Astrocyte (in vitro differentiated cells and primary cell): Measurements from ENCODE around the gene NISCH. TPM values are rescaled to one million over a fixed set of nuclear protein-coding genes. Genes with fewer than 3 reads are reported as not detected.

Experiments used
- DNase-seq: peaks from one replicate; pipeline ENCODE4 v3.0.0-alpha.2; 2010; ENCODE audit warnings: low read depth
- FAIRE-seq: peaks from 2 replicates; lab custom pipeline; 2011; peaks lifted over from hg19 to GRCh38; lab: Jason Lieb, UNC
- H2AFZ ChIP-seq: 2 replicates; pipeline ENCODE4 v1.6.0; 2012; ENCODE audit warnings: low read depth, low read length, inconsistent platforms
- H3K27ac ChIP-seq: 2 replicates; pipeline ENCODE4 v1.5.1; 2011; ENCODE audit warnings: low read depth, low read length, inconsistent platforms
- H3K27me3 ChIP-seq: 2 replicates; pipeline ENCODE4 v1.6.0; 2011; ENCODE audit warnings: low read length, inconsistent platforms; ENCODE audit not compliant: insufficient read depth
- H3K36me3 ChIP-seq: 2 replicates; pipeline ENCODE4 v1.5.1; 2011; ENCODE audit warnings: low read length, inconsistent platforms; ENCODE audit not compliant: insufficient read depth
- H3K4me1 ChIP-seq: 2 replicates; pipeline ENCODE4 v1.5.1; 2011; ENCODE audit warnings: low read length, inconsistent platforms; ENCODE audit not compliant: insufficient read depth
- H3K4me2 ChIP-seq: 2 replicates; pipeline ENCODE4 v1.6.0; 2012; ENCODE audit warnings: low read length, inconsistent platforms
- H3K4me3 ChIP-seq: 2 replicates; pipeline ENCODE4 v1.5.1; 2011; ENCODE audit warnings: low read depth, mild to moderate bottlenecking, low read length, inconsistent platforms; ENCODE audit not compliant: insufficient read depth
- H3K79me2 ChIP-seq: 2 replicates; pipeline ENCODE4 v1.6.0; 2012; ENCODE audit warnings: mild to moderate bottlenecking, low read length, inconsistent platforms; ENCODE audit not compliant: insufficient read depth
- H3K9ac ChIP-seq: 2 replicates; pipeline ENCODE4 v1.6.0; 2012; ENCODE audit warnings: mild to moderate bottlenecking, low read length, inconsistent platforms
- H3K9me3 ChIP-seq: 2 replicates; pipeline ENCODE4 v1.5.1; 2012; ENCODE audit warnings: low read depth, mild to moderate bottlenecking, low read length, inconsistent platforms; ENCODE audit not compliant: insufficient read depth
- H4K20me1 ChIP-seq: 2 replicates; pipeline ENCODE4 v1.6.0; 2012; ENCODE audit warnings: low read length, inconsistent platforms; ENCODE audit not compliant: insufficient read depth
- H3K27ac Mint-ChIP-seq: one replicate; pipeline ENCODE4 v1.8.0; 2021; ENCODE audit warnings: mild to moderate bottlenecking, mixed read lengths; ENCODE audit not compliant: unreplicated experiment
- H3K27me3 Mint-ChIP-seq: one replicate; pipeline ENCODE4 v1.8.0; 2021; ENCODE audit warnings: low read depth, mixed read lengths; ENCODE audit not compliant: unreplicated experiment
- H3K36me3 Mint-ChIP-seq: one replicate; pipeline ENCODE4 v1.8.0; 2021; ENCODE audit warnings: low read depth, mixed read lengths; ENCODE audit not compliant: unreplicated experiment
- H3K4me1 Mint-ChIP-seq: one replicate; pipeline ENCODE4 v1.8.0; 2021; ENCODE audit warnings: low read depth, mixed read lengths; ENCODE audit not compliant: unreplicated experiment
- H3K4me3 Mint-ChIP-seq: one replicate; pipeline ENCODE4 v1.8.0; 2021; ENCODE audit warnings: mild to moderate bottlenecking, moderate library complexity, mixed read lengths; ENCODE audit not compliant: unreplicated experiment
- H3K9me3 Mint-ChIP-seq: one replicate; pipeline ENCODE4 v1.8.0; 2021; ENCODE audit warnings: mild to moderate bottlenecking, mixed read lengths; ENCODE audit not compliant: unreplicated experiment
- EZH2 ChIP-seq: IDR thresholded peaks from 2 replicates; pipeline ENCODE4 v1.6.1; 2012; ENCODE audit warnings: mild to moderate bottlenecking, low read length, inconsistent platforms; ENCODE audit not compliant: insufficient read depth
- total RNA-seq: library from RNA; stranded (reverse); gene quantifications from 2 replicates; pipeline ENCODE4 v1.2.1, GENCODE V29; 2021
- TF ChIP-seq, protein P1 (sequence below): IDR thresholded peaks from 2 replicates; pipeline ENCODE4 v1.5.1; 2011; ENCODE audit warnings: low read depth, mild to moderate bottlenecking, inconsistent platforms, low read length, moderate library complexity; ENCODE audit not compliant: insufficient read depth

Gene NISCH
- total RNA-seq, 1 donor from 2014 or later, result 118 TPM

DNA sequence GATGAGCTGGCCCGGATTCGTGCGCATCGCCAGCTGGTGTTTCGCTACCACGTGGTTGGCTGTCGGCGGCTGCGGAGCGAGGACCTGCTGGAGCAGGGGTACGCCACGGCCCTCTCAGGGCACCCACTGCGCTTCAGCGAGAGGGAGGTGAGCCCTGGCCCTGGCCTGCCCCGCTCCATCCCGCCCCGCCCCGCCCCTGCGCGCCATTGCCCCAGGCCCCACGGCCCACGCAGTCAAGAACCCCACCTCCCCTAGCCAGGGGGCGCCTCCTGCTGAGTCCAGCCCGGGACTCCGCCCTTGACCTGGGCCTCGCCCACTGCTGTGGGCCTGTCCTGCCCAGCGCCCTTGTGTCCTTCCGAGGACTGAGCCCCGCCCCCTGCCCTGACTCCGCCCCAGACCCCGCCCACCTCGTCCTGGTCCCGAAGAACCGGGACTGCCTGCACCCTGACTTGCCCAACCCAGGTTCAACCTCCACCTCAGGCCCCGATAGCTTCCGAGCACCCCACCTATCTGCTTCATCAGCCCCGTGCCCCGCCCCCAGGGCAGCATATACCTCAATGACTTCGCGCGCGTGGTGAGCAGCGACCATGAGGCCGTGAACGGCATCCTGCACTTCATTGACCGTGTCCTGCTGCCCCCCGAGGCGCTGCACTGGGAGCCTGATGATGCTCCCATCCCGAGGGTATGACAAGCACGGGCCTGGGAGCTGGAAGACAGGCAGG, 63.5 kb downstream of the NISCH start:
- Histone ChIP-seq H3K4me2 (no peak overlapping the region), H3K27me3 (no peaks in the 10 kb centered on the region), H3K4me3 (no peak overlapping the region), H3K79me2 (no peaks in the 10 kb centered on the region), H3K36me3 (no peaks in the 10 kb centered on the region), H3K9ac (no peak overlapping the region), H3K27ac (no peak overlapping the region), H3K4me1 (no peaks in the 10 kb centered on the region), H4K20me1 (peaks cover 8% of the 10 kb centered on the region), H3K9me3 (no peaks in the 10 kb centered on the region), H2AFZ (peak overlapping the region; percentile 41)
- Mint-ChIP-seq H3K27ac (no peak overlapping the region), H3K4me1 (no peaks in the 10 kb centered on the region), H3K9me3 (no peaks in the 10 kb centered on the region), H3K27me3 (peaks cover 26% of the 10 kb centered on the region), H3K36me3 (peaks cover 2% of the 10 kb centered on the region), H3K4me3 (no peak overlapping the region)
- TF ChIP-seq, protein P1, sequence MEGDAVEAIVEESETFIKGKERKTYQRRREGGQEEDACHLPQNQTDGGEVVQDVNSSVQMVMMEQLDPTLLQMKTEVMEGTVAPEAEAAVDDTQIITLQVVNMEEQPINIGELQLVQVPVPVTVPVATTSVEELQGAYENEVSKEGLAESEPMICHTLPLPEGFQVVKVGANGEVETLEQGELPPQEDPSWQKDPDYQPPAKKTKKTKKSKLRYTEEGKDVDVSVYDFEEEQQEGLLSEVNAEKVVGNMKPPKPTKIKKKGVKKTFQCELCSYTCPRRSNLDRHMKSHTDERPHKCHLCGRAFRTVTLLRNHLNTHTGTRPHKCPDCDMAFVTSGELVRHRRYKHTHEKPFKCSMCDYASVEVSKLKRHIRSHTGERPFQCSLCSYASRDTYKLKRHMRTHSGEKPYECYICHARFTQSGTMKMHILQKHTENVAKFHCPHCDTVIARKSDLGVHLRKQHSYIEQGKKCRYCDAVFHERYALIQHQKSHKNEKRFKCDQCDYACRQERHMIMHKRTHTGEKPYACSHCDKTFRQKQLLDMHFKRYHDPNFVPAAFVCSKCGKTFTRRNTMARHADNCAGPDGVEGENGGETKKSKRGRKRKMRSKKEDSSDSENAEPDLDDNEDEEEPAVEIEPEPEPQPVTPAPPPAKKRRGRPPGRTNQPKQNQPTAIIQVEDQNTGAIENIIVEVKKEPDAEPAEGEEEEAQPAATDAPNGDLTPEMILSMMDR, result no peak
- TF ChIP-seq EZH2, result no peak
- FAIRE-seq (no peak), DNase-seq (no peak)

DNA sequence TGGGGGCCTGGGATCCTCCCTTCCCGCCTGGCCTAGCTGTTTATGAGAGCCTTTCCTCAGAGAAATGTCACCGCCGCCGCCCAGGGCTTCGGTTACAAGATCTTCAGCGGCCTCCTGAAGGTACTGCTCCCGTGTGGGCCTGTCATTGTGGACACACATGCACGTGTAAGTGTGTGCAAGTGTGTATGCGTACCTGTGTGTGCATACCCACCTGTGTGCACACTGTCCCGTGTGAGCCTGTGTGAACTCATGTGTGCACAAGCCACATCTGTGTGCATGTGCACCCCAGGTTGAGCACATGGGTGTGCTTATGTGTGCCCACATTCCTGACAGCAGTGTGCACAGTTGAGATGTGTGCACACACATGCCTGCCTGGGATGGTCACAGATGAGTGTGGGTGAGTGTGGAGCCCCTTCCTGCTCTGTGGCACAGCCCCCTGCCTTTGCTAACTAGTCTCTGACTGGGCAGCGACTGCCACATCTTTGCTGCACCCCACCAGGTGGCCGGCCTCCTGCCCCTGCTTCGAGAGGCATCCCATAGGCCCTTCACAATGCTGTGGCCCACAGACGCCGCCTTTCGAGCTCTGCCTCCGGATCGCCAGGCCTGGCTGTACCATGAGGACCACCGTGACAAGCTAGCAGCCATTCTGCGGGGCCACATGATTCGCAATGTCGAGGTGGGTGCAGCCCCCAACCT, 64.2 kb downstream of the NISCH start:
- no peak overlapping the region for H3K27ac Mint-ChIP-seq
- Histone ChIP-seq H3K4me2 (no peak overlapping the region), H3K9ac (no peak overlapping the region), H3K4me3 (no peak overlapping the region), H2AFZ (no peak overlapping the region), H3K9me3 (no peaks in the 10 kb centered on the region), H4K20me1 (peaks cover 15% of the 10 kb centered on the region), H3K27ac (no peak overlapping the region), H3K27me3 (no peaks in the 10 kb centered on the region), H3K4me1 (no peaks in the 10 kb centered on the region), H3K79me2 (no peaks in the 10 kb centered on the region), H3K36me3 (peaks cover 7% of the 10 kb centered on the region)
- FAIRE-seq (no peak), DNase-seq (no peak)
- peaks cover 26% of the 10 kb centered on the region for H3K27me3 Mint-ChIP-seq
- no peaks in the 10 kb centered on the region for H3K9me3 Mint-ChIP-seq
- TF ChIP-seq, protein P1, result no peak
- TF ChIP-seq EZH2, result no peak
- no peaks in the 10 kb centered on the region for H3K4me1 Mint-ChIP-seq
- H3K4me3 Mint-ChIP-seq, result no peak overlapping the region
- peaks cover 9% of the 10 kb centered on the region for H3K36me3 Mint-ChIP-seq
